Measurements from ENCODE around the gene LRRC51. TPM values are rescaled to one million over a fixed set of nuclear protein-coding genes. Genes with fewer than 3 reads are reported as not detected.

The LRRC51 gene
- polyA plus RNA-seq, 3 donors: 1.3 to 1.9 (median 1.6) TPM

DNA sequence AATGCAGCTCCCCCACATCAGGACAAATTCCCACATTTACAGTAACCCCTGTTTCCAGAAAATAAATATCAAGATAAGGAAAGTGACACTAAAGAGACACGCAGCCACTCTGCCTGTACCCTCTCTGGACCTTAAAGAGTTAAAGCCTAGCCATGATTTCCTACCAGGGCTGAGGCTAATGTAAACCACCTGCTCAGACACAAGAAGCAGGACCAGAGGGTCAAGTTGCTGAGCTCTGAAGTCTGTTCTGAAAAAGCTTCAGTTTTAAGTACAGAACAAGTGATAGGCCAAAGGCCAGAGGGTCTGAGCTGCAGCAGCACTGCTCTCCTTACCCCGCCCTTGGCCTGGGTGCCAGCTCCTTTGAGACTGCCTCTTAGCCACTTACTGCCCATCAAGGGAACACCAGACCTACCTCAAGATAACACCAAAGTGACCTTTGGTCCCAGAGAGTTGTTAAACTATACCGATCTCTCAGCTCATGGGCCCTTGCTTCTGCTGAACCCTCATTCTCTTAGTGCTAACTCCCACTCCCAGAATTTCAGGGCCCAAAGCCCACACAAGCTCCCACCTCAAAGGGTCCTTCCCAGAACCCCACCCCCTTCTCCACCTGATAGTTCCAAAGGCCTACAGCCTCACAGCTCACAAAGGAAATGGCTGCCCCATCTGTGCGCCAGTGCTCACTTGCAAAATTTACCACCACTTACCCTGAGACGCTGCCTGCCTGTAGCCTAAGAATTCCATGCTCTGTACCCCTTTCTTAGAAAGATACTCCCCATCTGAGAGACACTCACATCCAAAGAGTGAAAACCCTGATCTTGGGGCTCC lies 41.4 kb upstream of the LRRC51 start:
- Histone ChIP-seq H3K4me1 (ENCODE audit: control insufficient read depth in 1 of 2, insufficient read depth in 2 of 2, low read length in 2 of 2) (peaks cover 33 to 42% of the 10 kb centered on the region in 2 donors), H3K9ac (ENCODE audit: insufficient read depth, low read length, poor library complexity, severe bottlenecking) (peak overlapping the region; percentile 82), H3K4me3 (replicated peaks in 1 of 3; ENCODE audit: low read depth in 2 of 3, low read length in 3 of 3) (peak overlapping the region in 1 of 3 experiments; percentile 89), H3K36me3 (replicated peaks in 1 of 2; ENCODE audit: control insufficient read depth in 1 of 2, insufficient read depth in 2 of 2, low read length in 2 of 2) (peaks cover 14 to 44% of the 10 kb centered on the region in 2 donors), H3K27me3 (ENCODE audit: control insufficient read depth in 2 of 2, insufficient read depth in 2 of 2, low read length in 2 of 2) (no peaks in the 10 kb centered on the region), H3K27ac (ENCODE audit: low read depth in 1 of 2, low read length in 2 of 2) (peak overlapping the region in 1 of 2 donors; percentile 95), H3K79me2 (ENCODE audit: insufficient read depth, low read length) (peaks cover 94% of the 10 kb centered on the region), H3K9me3 (replicated peaks in 1 of 2; ENCODE audit: control insufficient read depth in 1 of 2, insufficient read depth in 1 of 2, low read length in 2 of 2) (no peaks in the 10 kb centered on the region), H4K20me1 (ENCODE audit: insufficient read depth, low read length) (peaks cover 27% of the 10 kb centered on the region), H3K4me2 (replicated peaks; ENCODE audit: extremely low read depth, low read length, poor library complexity, severe bottlenecking) (peak overlapping the region; percentile 93), H2AFZ (ENCODE audit: insufficient read depth, low read depth, low read length, poor library complexity, severe bottlenecking) (peak overlapping the region; percentile 97)
- Mint-ChIP-seq H3K27ac (no peak overlapping the region), H3K4me3 (no peak overlapping the region), H3K9me3 (no peaks in the 10 kb centered on the region), H3K36me3 (peaks cover 28 to 41% of the 10 kb centered on the region in 2 donors), H3K27me3 (ENCODE audit: low read depth in 3 of 3) (no peaks in the 10 kb centered on the region), H3K4me1 (peaks cover 6% of the 10 kb centered on the region)
- intact Hi-C loops (cut with micrococcal nuclease): no loop called here
- DNase-seq: no peak
- TF ChIP-seq, protein P1, sequence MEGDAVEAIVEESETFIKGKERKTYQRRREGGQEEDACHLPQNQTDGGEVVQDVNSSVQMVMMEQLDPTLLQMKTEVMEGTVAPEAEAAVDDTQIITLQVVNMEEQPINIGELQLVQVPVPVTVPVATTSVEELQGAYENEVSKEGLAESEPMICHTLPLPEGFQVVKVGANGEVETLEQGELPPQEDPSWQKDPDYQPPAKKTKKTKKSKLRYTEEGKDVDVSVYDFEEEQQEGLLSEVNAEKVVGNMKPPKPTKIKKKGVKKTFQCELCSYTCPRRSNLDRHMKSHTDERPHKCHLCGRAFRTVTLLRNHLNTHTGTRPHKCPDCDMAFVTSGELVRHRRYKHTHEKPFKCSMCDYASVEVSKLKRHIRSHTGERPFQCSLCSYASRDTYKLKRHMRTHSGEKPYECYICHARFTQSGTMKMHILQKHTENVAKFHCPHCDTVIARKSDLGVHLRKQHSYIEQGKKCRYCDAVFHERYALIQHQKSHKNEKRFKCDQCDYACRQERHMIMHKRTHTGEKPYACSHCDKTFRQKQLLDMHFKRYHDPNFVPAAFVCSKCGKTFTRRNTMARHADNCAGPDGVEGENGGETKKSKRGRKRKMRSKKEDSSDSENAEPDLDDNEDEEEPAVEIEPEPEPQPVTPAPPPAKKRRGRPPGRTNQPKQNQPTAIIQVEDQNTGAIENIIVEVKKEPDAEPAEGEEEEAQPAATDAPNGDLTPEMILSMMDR (IDR thresholded peaks at IDR 0.05): no peak
- WGBS (ENCODE audit: insufficient coverage): 41% methylated on average over 5 of the region's 5 CpGs

DNA sequence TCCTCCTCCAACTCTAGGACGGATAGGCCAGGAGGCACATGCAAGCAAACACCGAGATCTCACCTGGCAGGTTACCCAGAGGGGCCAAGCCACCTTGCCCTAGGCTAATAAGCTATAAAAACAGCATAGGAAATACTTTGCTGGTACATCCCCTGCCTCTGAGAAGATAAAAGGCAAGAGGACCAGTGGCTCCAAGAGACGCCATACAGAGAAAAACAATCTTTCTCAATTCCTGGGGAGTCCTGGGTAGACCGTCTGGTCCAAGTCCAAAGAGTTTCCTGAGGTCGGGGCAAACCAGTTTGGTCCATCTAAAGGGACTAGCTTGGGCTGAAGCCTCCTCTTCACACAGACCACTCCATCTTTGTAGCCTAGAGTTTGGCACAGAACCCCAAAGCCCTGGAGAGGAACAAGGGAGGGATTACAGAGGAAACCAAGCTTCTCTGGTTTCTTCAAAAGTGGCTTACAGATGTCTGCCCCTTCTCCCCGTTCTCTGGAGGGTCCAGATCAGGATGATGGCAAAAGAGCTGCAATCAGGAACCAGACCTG lies 40.7 kb upstream of the LRRC51 start:
- H3K4me3 ChIP-seq (replicated peaks in 1 of 3; ENCODE audit: low read depth in 2 of 3, low read length in 3 of 3): peak overlapping the region; percentile 68 to 94 (median 89)
- peak overlapping the region; percentile 82 for H3K9ac ChIP-seq (ENCODE audit: insufficient read depth, low read length, poor library complexity, severe bottlenecking)
- peaks cover 6% of the 10 kb centered on the region for H3K4me1 Mint-ChIP-seq
- no peaks in the 10 kb centered on the region for H3K27me3 ChIP-seq (ENCODE audit: control insufficient read depth in 2 of 2, insufficient read depth in 2 of 2, low read length in 2 of 2)
- H3K27ac Mint-ChIP-seq: no peak overlapping the region
- DNase-seq: no peak
- peaks cover 98% of the 10 kb centered on the region for H3K79me2 ChIP-seq (ENCODE audit: insufficient read depth, low read length)
- intact Hi-C loops (cut with micrococcal nuclease): loop anchor here in 1 of 2 donors (5.0 kb wide), 2 partner anchors 37 to 52 kb away; no protein-coding TSS in a partner anchor
- H3K36me3 ChIP-seq (replicated peaks in 1 of 2; ENCODE audit: control insufficient read depth in 1 of 2, insufficient read depth in 2 of 2, low read length in 2 of 2): peaks cover 9 to 42% of the 10 kb centered on the region in 2 donors
- 20% methylated on average over 6 of the region's 6 CpGs for WGBS (ENCODE audit: insufficient coverage)
- H3K27ac ChIP-seq (ENCODE audit: low read depth in 1 of 2, low read length in 2 of 2): peak overlapping the region; percentile 82 to 95
- H3K4me1 ChIP-seq (ENCODE audit: control insufficient read depth in 1 of 2, insufficient read depth in 2 of 2, low read length in 2 of 2): peaks cover 33 to 42% of the 10 kb centered on the region in 2 donors
- H2AFZ ChIP-seq (ENCODE audit: insufficient read depth, low read depth, low read length, poor library complexity, severe bottlenecking): peak overlapping the region; percentile 97
- no peaks in the 10 kb centered on the region for H3K9me3 Mint-ChIP-seq
- H3K27me3 Mint-ChIP-seq (ENCODE audit: low read depth in 3 of 3): no peaks in the 10 kb centered on the region
- TF ChIP-seq, protein P1 (IDR thresholded peaks at IDR 0.05): no peak
- H4K20me1 ChIP-seq (ENCODE audit: insufficient read depth, low read length): peaks cover 27% of the 10 kb centered on the region
- H3K36me3 Mint-ChIP-seq: peaks cover 28 to 38% of the 10 kb centered on the region in 2 donors
- H3K4me3 Mint-ChIP-seq: no peak overlapping the region
- H3K9me3 ChIP-seq (replicated peaks in 1 of 2; ENCODE audit: control insufficient read depth in 1 of 2, insufficient read depth in 1 of 2, low read length in 2 of 2): no peaks in the 10 kb centered on the region
- peak overlapping the region; percentile 93 for H3K4me2 ChIP-seq (replicated peaks; ENCODE audit: extremely low read depth, low read length, poor library complexity, severe bottlenecking)

Data from CD14-positive monocyte (primary cell).